Measurements from ENCODE around the gene NXPH2.

NXPH2 gene

GRCh38 chr2:138779781-138780445, at the start of gene NXPH2:
Gene NXPH2, minus strand, starts transcription at chr2:138780390. Its CDS starts 149 bp downstream, at chr2:138780241.
- H3K9ac ChIP-seq (ENCODE audit: low read depth, low read length): peak within 1 kb of the TSS; percentile 74
- H3K27ac ChIP-seq (ENCODE audit: low read length): no peak within 1 kb of the TSS
- H3K36me3 ChIP-seq (ENCODE audit: insufficient read depth, low read depth, low read length): no peaks in the 10 kb centered on the region
- H3K9me3 ChIP-seq (ENCODE audit: insufficient read depth, low read depth, low read length): no peaks in the 10 kb centered on the region
- peaks cover 24% of the 10 kb centered on the region for H3K4me1 ChIP-seq (ENCODE audit: insufficient read depth, low read length)
- H3K27me3 ChIP-seq (ENCODE audit: insufficient read depth, low read length): peaks cover 64% of the 10 kb centered on the region
- peak within 1 kb of the TSS; percentile 85 for H3K4me3 ChIP-seq (ENCODE audit: low read length)

DNA sequence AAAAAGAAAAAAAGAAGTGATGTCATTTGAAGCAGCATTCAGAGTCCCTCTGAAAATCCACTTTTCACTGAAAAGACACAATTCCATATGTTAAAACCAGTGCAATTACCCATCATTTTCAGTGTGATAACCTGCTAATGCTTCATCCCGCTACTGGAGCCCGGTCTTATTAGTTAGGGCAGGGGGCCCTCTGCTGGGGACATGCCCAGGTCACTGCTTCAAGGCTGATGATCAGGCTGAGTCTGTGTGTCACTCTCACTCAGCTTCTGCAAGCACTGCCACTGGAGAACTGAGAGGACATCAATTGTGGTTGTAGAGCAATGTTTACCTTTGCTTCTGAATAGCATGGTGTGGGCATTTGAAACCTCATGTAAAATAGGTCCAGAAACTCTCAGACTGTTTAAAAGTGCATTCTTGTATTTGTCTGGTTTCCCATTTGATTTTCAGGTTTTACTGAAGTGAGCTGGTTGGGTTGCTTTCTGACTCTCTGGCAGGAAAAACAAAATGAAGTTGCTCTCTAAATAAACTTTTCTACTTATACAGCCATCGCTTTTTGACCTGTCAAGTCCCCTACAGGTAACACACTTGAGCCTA, 49.2 kb upstream of the NXPH2 start:
- no peaks in the 10 kb centered on the region for H3K9me3 ChIP-seq (ENCODE audit: insufficient read depth, low read depth, low read length)
- no peak overlapping the region for H3K4me3 ChIP-seq (ENCODE audit: low read length)

GRCh38 chr2:138827426-138828054, 47.4 kb upstream of the NXPH2 start:
- Histone ChIP-seq H3K36me3 (ENCODE audit: insufficient read depth, low read depth, low read length) (no peaks in the 10 kb centered on the region), H3K4me1 (ENCODE audit: insufficient read depth, low read length) (no peaks in the 10 kb centered on the region), H3K4me3 (ENCODE audit: low read length) (no peak overlapping the region), H3K27ac (ENCODE audit: low read length) (no peak overlapping the region), H3K27me3 (ENCODE audit: insufficient read depth, low read length) (no peaks in the 10 kb centered on the region), H3K9me3 (ENCODE audit: insufficient read depth, low read depth, low read length) (no peaks in the 10 kb centered on the region), H3K9ac (ENCODE audit: low read depth, low read length) (no peak overlapping the region)

More for the DNA sequence above, 49.2 kb upstream of the NXPH2 start:
- no peaks in the 10 kb centered on the region for H3K4me1 ChIP-seq (ENCODE audit: insufficient read depth, low read length)
- no peak overlapping the region for H3K27ac ChIP-seq (ENCODE audit: low read length)
- H3K27me3 ChIP-seq (ENCODE audit: insufficient read depth, low read length): no peaks in the 10 kb centered on the region
- no peaks in the 10 kb centered on the region for H3K36me3 ChIP-seq (ENCODE audit: insufficient read depth, low read depth, low read length)
- H3K9ac ChIP-seq (ENCODE audit: low read depth, low read length): no peak overlapping the region

GRCh38 chr2:138823666-138824065, 43.5 kb upstream of the NXPH2 start:
- H3K36me3 ChIP-seq (ENCODE audit: insufficient read depth, low read depth, low read length): no peaks in the 10 kb centered on the region
- H3K4me3 ChIP-seq (ENCODE audit: low read length): no peak overlapping the region
- H3K4me1 ChIP-seq (ENCODE audit: insufficient read depth, low read length): peaks cover 2% of the 10 kb centered on the region; the same call in 1 of the 2 replicates
- H3K9me3 ChIP-seq (ENCODE audit: insufficient read depth, low read depth, low read length): no peaks in the 10 kb centered on the region
- H3K9ac ChIP-seq (ENCODE audit: low read depth, low read length): no peak overlapping the region
- no peaks in the 10 kb centered on the region for H3K27me3 ChIP-seq (ENCODE audit: insufficient read depth, low read length)
- H3K27ac ChIP-seq (ENCODE audit: low read length): no peak overlapping the region

DNA sequence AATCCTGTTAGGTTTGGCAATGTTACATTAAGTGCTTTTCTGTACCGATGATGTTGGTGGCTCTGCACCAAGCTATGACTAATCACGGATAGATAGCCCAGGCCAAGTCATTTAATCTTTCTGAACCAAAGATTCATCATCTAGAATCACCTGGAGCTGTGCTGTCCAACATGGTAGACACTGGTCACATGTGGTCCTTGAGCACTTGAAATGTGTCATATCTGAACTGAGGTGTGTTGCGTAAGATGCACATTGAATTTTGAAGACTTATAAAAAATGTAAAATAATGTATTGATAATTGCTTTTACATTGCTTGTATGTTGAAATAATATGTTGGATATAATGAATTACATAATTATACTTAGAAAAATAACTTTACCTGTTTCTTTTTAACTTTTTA, 39.8 kb upstream of the NXPH2 start:
- no peak overlapping the region for H3K4me3 ChIP-seq (ENCODE audit: low read length)
- no peaks in the 10 kb centered on the region for H3K9me3 ChIP-seq (ENCODE audit: insufficient read depth, low read depth, low read length)
- H3K9ac ChIP-seq (ENCODE audit: low read depth, low read length): no peak overlapping the region
- peaks cover 3% of the 10 kb centered on the region; the same call in 1 of the 2 replicates for H3K4me1 ChIP-seq (ENCODE audit: insufficient read depth, low read length)
- no peaks in the 10 kb centered on the region for H3K27me3 ChIP-seq (ENCODE audit: insufficient read depth, low read length)
- no peak overlapping the region for H3K27ac ChIP-seq (ENCODE audit: low read length)
- H3K36me3 ChIP-seq (ENCODE audit: insufficient read depth, low read depth, low read length): no peaks in the 10 kb centered on the region

DNA sequence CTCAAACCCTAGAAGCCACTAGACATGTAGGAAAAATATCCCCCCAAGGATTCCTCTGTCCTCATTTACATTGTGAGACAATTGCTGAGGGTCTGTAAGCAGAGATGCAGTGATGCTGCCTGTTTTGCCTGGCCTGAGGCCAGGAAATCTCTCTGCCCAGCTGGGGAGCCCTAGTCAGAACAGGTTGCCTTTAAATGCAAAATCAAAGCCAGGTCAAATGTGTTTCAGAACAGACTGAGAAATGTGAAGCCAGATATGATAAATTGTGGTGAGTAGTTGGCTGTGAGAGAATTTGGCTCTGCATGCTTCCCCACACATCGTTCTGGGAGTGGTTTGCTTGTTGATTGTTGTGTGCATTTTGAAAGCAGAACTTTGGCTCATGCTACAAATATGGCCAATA, 38.4 kb upstream of the NXPH2 start:
- H3K9me3 ChIP-seq (ENCODE audit: insufficient read depth, low read depth, low read length): no peaks in the 10 kb centered on the region
- no peak overlapping the region for H3K9ac ChIP-seq (ENCODE audit: low read depth, low read length)
- H3K27me3 ChIP-seq (ENCODE audit: insufficient read depth, low read length): no peaks in the 10 kb centered on the region
- H3K4me1 ChIP-seq (ENCODE audit: insufficient read depth, low read length): peaks cover 3% of the 10 kb centered on the region; the same call in 1 of the 2 replicates
- H3K4me3 ChIP-seq (ENCODE audit: low read length): no peak overlapping the region
- no peaks in the 10 kb centered on the region for H3K36me3 ChIP-seq (ENCODE audit: insufficient read depth, low read depth, low read length)
- no peak overlapping the region for H3K27ac ChIP-seq (ENCODE audit: low read length)

DNA sequence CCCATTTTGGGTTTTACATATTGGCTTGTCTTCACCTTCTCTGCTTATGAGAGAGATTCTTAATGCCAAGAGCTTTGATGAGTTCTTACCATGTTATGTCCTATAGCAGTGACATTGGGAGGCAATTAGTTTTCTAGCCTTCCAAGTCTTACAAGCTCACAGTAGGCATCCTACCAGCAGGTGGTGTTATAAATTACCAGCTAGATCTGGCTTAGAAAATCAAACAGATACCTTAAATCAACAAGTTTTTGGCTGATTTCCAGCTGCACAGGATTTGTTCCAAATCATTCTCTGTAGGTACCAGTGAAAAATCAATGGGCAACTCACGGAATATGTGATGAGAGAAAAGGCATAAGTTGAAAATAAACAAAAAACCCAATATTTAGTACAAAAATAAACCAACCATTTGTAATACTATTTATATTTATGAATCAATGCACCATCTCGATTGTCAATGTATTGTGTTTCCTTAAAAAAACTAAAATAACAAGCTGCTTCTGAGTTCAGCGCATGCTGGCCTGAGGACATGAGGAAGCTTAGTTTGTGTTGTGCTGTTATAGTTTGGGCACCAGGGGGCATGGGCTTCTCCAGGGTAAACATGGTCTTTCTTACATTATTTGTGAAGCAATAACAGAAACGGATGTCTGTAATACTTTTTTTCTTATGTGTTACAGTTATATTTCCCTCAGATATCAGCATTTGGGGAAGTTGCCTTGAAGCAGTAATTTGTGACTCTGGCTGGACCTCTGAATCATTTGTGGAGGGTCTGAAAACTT, 34.1 kb upstream of the NXPH2 start:
- no peaks in the 10 kb centered on the region for H3K27me3 ChIP-seq (ENCODE audit: insufficient read depth, low read length)
- no peak overlapping the region for H3K9ac ChIP-seq (ENCODE audit: low read depth, low read length)
- H3K9me3 ChIP-seq (ENCODE audit: insufficient read depth, low read depth, low read length): no peaks in the 10 kb centered on the region
- no peak overlapping the region for H3K4me3 ChIP-seq (ENCODE audit: low read length)
- no peaks in the 10 kb centered on the region for H3K36me3 ChIP-seq (ENCODE audit: insufficient read depth, low read depth, low read length)
- H3K27ac ChIP-seq (ENCODE audit: low read length): no peak overlapping the region
- peaks cover 3% of the 10 kb centered on the region; the same call in 1 of the 2 replicates for H3K4me1 ChIP-seq (ENCODE audit: insufficient read depth, low read length)

DNA sequence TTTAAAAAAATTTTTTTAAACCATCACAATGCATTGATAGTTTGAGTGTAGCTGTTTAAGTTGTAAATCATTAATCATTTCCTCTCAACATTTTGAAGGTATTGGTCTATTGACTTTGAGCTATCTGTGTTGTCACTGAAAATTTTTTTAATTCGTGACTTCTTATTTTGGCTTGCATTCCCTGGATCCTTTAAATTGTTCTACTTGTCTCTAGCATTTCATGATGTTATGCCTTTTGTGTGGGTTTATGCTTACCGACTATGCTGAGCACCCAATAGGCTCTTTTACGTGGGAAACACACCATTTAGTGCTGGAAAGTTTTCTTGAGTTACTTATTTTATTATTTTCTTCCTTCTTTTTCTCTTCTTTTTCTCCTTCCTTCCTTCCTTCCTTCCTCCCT, 31.2 kb upstream of the NXPH2 start:
- H3K36me3 ChIP-seq (ENCODE audit: insufficient read depth, low read depth, low read length): no peaks in the 10 kb centered on the region
- H3K27ac ChIP-seq (ENCODE audit: low read length): no peak overlapping the region
- no peaks in the 10 kb centered on the region for H3K9me3 ChIP-seq (ENCODE audit: insufficient read depth, low read depth, low read length)
- no peak overlapping the region for H3K4me3 ChIP-seq (ENCODE audit: low read length)
- no peaks in the 10 kb centered on the region for H3K27me3 ChIP-seq (ENCODE audit: insufficient read depth, low read length)
- H3K4me1 ChIP-seq (ENCODE audit: insufficient read depth, low read length): no peaks in the 10 kb centered on the region
- H3K9ac ChIP-seq (ENCODE audit: low read depth, low read length): no peak overlapping the region

DNA sequence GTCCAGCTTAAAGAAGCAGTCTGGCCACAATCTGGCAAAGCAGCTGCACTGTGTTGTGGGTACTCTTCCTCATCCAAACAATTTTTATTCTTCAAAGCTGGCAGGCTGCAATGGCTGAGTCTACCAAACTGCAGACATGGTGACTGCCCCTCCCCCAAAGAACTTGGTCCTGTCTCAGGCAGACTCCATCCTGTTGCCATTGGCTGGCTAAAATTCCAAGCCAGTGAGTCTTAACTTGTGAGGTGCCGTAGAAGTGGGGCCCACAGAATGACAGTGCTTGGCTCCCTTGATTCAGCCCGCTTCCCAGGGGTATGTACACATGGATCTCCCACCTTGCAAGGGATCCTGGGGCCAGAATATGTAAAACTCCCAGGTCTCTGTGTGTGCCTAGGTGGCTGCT, 14.5 kb upstream of the NXPH2 start:
- Histone ChIP-seq H3K9me3 (ENCODE audit: insufficient read depth, low read depth, low read length) (no peaks in the 10 kb centered on the region; the same call in 1 of the 2 replicates), H3K4me3 (ENCODE audit: low read length) (no peak overlapping the region), H3K27ac (ENCODE audit: low read length) (no peak overlapping the region), H3K9ac (ENCODE audit: low read depth, low read length) (no peak overlapping the region), H3K27me3 (ENCODE audit: insufficient read depth, low read length) (no peaks in the 10 kb centered on the region), H3K4me1 (ENCODE audit: insufficient read depth, low read length) (no peaks in the 10 kb centered on the region), H3K36me3 (ENCODE audit: insufficient read depth, low read depth, low read length) (no peaks in the 10 kb centered on the region)

GRCh38 chr2:138787053-138787666, 7.0 kb upstream of the NXPH2 start:
- Histone ChIP-seq H3K9me3 (ENCODE audit: insufficient read depth, low read depth, low read length) (no peaks in the 10 kb centered on the region), H3K9ac (ENCODE audit: low read depth, low read length) (no peak overlapping the region), H3K27ac (ENCODE audit: low read length) (no peak overlapping the region), H3K4me3 (ENCODE audit: low read length) (no peak overlapping the region), H3K4me1 (ENCODE audit: insufficient read depth, low read length) (no peaks in the 10 kb centered on the region; the same call in 1 of the 2 replicates), H3K36me3 (ENCODE audit: insufficient read depth, low read depth, low read length) (no peaks in the 10 kb centered on the region), H3K27me3 (ENCODE audit: insufficient read depth, low read length) (peaks cover 39% of the 10 kb centered on the region)

DNA sequence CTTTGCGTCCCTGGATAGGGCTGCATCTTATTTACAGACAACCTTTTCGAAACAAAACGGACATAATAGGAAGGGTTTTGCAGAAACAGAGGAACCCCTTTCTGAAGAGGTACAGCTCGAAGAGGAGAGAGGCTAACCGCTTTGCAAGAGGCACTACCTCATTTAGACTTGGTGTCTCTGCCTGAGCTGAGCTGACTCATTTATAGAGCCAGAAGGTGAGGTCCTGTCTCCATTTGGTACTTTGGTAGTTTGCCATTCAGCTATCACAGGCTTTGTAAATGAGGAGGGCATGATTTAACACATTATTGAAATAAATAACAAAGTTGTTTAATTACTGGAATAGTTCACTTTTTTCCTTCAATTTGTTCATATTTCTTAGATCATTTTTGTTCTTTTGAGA, 2.2 kb upstream of the NXPH2 start:
- Histone ChIP-seq H3K9me3 (ENCODE audit: insufficient read depth, low read depth, low read length) (no peaks in the 10 kb centered on the region), H3K27ac (ENCODE audit: low read length) (no peak overlapping the region), H3K27me3 (ENCODE audit: insufficient read depth, low read length) (peaks cover 78% of the 10 kb centered on the region), H3K36me3 (ENCODE audit: insufficient read depth, low read depth, low read length) (no peaks in the 10 kb centered on the region), H3K4me1 (ENCODE audit: insufficient read depth, low read length) (peaks cover 12% of the 10 kb centered on the region), H3K4me3 (ENCODE audit: low read length) (no peak overlapping the region), H3K9ac (ENCODE audit: low read depth, low read length) (no peak overlapping the region)
